COLO829 (cell line): ENCODE data around the gene IL21.
"Not testable (repeated sequence)": the region's sequence is repeated elsewhere in the genome, so short reads cannot be mapped to it uniquely, and the experiment has no call there.

Source experiments
- DNase-seq: peaks from one replicate; pipeline ENCODE4 v3.0.0; 2012; ENCODE audit warnings: low spot score

The IL21 gene

DNA sequence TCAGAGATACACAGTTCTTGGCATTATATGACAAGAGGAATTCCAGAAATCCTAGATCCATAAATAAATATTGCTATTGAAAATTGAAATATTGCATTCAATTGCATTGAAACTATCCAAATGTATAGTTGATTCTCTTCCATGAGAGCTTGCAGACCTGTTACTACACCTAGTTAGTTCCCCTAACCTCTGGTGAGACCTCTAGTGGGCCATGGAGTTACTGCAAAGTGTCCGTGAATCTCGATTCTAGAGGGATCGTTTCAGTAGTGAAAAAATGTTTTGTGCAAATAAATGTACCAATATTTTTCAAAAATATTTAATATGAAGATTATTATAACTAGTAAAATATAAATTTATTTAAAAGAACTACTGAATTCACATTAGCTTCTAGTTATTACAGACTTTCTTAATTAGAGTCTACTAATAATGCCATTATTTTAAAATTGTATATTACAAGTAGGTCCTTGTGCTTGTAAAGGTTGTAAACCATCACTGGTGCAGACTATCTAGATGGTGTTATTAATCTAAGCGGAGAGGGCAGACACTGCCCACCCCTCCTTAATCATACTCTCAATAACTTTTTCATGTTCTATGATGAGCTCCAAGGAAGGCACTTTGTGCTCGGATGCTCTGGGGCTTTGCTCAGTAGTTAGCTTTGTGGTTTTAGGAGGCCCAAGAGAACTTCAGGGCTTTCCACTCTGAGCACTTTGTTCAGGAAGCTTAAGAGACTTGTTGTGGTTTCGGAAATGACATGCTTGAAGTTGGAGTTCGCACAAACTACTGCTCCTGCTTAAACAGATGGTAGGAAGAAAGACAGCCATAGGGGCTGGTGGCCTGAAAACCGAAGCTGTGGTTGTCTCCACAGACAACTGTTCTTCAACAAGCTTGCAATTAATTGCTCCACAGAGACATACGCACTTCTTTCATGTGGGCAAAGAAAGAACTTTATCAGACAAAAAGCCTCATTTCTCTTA, 42.8 kb downstream of the IL21 start:
- peak; percentile 74 for DNase-seq

- DNase-seq = no peak
Measured at GRCh38 chr4:122577189-122577553, 43.7 kb downstream of the IL21 start.

DNA sequence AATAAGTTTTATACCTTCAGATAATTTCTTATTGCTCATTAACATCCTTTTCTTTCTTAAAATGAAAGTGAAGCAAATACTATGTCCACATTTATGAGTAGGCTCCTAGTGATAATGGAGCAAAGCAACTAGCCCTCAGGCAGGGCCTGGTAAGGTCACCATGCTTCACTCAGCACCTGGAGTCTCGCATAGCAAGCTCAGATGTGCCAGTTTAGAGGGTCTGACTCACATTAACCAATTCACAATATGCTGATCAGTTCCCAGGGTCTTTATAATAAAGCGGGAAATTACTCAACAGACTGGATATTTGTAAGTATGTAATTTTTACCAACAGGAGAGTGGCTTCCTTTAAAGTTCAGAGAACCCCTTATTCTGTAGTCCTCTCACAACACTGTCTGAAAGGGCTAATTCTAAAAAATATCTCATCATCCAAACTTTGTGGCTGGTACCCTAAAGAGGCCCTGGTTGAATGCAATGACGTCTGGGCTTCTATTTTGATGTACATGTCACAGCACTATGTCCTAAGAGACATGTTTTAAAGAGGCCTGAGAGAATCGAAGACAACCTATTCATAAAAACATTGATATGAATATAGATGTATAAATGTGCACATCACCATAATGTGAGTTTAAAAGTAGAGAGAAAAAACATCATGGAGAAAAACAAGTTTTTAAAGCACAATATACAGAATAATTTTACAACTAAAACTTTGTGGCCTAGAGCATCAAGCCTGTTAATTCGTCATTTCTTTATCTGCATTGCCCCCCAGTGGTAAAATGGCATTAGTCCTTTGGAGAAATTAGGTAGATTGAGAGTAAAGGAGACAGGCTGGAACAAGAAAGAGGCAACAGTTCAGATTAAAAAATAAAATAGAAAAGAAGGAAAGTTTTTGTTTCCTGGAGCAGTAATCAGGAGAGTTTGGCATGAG, 44.3 kb downstream of the IL21 start:
- DNase-seq = peak; percentile 65

- DNase-seq = not testable (repeated sequence)
Measured at GRCh38 chr4:122574347-122574746, 46.5 kb downstream of the IL21 start.

DNA sequence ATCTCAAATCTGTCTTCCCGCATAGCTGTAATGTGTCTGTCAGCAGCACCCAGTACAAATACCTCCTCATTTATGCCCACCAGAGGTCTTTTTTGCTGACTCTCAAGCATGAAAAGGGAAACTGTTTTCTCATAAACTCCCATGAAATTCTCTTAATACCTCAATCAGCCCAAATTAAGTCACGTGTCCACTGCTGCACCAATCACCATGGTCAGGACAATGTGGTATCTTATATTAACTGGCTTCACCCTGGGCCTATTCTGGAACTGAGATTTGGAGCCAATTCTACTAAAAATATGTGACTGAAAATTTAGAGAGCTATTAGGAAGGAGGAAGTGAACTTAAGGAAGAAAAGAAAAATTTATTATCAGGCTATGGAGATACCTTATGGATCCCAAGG, 58.4 kb downstream of the IL21 start:
- DNase-seq = no peak
